Heart left ventricle (tissue), 13 donors: ENCODE data around the gene GTF2H4.
"Not testable (repeated sequence)": the region's sequence is repeated elsewhere in the genome, so short reads cannot be mapped to it uniquely, and the experiment has no call there.

Experiments used
- CTCF ChIP-seq, 12 donors: fragments of 200-600 bp; sonication (generic) in 4 of 12; IDR thresholded peaks; one replicate each; pipeline versions ENCODE4 v1.5.0 to v1.8.0; 2018 to 2022; ENCODE audit warnings: antibody characterized with exemption in 12 of 12, mild to moderate bottlenecking in 5 of 12
- POLR2A ChIP-seq, 2 donors: fragments of 450-650 bp; IDR thresholded peaks; one replicate each; pipeline ENCODE4 v1.6.1; 2017; ENCODE audit warnings: antibody characterized with exemption in 2 of 2, mild to moderate bottlenecking in 2 of 2, moderate library complexity in 2 of 2
- donor health status: ischemic (EF 13 %, LVEDD 7.1; RV severe dilation, severe dysfunction).
- donor health status: DM: no; HTN: yes; CAD: no.
- donor health status: DM: no; HTN: no; CAD: no.
- donor health status: ischemic (EF 25% LVEDD 6.9; RV normal size, moderate dysfunction).
- donor health status: ischemic (EF 25% LVEDD 5.7; RV mildly dilated, moderate dysfunction).
- donor health status: ischemic (EF 35%, LVEDD 5.7; RV mildly dilated, moderate dysfunction).
- donor health status: nonischemic (EF 11% LVEDD 7.7; RV severe dilation, severe dysfunction).
- donor health status: DM: yes; HTN: yes; CAD: no.
- donor health status: PGD.
- donor health status: ischemic (EF 29% LVEDD 5.4; RV normal size, mild dysfunction).
- donor health status: nonischemic (EF 23%, LVEDD 6.1; RV moderate dilation, normal function).

DNA sequence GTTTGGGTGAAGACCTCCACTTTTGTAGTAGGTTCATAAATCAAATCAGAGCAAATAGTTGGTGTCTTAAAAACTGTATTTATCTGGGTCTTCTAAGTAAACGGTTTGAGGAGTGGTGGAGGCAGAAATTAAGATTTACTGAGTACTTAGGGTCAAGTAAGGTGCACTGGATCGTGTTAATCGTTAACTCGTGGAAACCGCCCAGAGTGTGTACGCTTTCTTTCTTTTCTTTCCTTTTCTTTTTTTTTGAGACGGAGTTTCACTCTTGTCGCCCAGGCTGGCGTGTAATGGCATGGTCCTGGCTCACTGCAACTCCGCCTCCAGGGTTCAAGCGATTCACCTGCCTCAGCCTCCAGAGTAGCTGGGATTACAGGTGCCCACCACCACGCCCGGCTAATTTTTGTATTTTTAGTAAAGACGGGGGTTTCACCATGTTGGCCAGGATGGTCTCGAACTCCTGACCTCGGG lies 683 bp upstream of the GTF2H4 start:
- not testable (repeated sequence) for TF ChIP-seq CTCF, POLR2A (IDR thresholded peaks at IDR 0.05)
